ENCODE data around the gene MAPT.

DNA sequence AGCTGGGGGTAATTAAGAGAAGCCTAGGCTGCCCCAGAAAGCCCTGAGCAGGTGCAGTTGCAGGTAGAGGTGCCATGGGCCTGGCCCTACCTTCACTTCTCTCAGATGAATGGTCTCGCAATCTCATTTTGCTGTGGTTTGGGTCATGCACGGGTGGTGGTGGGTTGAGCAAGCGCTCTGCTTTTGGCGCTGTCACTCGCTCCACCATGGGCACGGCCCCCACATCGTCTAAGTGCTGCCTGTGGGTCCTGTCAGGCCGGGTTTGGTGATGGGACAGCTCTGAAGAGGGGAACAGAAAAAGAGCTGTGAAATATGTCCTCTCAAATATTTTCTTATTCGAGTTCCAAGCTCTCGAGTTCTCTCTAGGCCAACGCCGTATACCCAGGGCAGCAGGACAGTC lies 144.6 kb downstream of the MAPT start:
- TF ChIP-seq POLR2AphosphoS5 (IDR thresholded peaks at IDR 0.05; ENCODE audit: low read depth, low read length): no peak
- no peak for TF ChIP-seq EZH2phosphoT487 (IDR thresholded peaks at IDR 0.05; ENCODE audit: borderline replicate concordance)
- TF ChIP-seq, protein P1, sequence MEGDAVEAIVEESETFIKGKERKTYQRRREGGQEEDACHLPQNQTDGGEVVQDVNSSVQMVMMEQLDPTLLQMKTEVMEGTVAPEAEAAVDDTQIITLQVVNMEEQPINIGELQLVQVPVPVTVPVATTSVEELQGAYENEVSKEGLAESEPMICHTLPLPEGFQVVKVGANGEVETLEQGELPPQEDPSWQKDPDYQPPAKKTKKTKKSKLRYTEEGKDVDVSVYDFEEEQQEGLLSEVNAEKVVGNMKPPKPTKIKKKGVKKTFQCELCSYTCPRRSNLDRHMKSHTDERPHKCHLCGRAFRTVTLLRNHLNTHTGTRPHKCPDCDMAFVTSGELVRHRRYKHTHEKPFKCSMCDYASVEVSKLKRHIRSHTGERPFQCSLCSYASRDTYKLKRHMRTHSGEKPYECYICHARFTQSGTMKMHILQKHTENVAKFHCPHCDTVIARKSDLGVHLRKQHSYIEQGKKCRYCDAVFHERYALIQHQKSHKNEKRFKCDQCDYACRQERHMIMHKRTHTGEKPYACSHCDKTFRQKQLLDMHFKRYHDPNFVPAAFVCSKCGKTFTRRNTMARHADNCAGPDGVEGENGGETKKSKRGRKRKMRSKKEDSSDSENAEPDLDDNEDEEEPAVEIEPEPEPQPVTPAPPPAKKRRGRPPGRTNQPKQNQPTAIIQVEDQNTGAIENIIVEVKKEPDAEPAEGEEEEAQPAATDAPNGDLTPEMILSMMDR (IDR thresholded peaks at IDR 0.05 in 2 of 3, conservative IDR thresholded peaks at IDR 0.05 in 1 of 3; ENCODE audit: borderline replicate concordance in 1 of 3, insufficient read depth in 1 of 3, low read depth in 2 of 3, low read length in 2 of 3): no peak
- no peak for TF ChIP-seq POLR2A (IDR thresholded peaks at IDR 0.05; ENCODE audit: borderline replicate concordance, extremely low read depth, insufficient read depth, insufficient read length)
- TF ChIP-seq, protein P2, sequence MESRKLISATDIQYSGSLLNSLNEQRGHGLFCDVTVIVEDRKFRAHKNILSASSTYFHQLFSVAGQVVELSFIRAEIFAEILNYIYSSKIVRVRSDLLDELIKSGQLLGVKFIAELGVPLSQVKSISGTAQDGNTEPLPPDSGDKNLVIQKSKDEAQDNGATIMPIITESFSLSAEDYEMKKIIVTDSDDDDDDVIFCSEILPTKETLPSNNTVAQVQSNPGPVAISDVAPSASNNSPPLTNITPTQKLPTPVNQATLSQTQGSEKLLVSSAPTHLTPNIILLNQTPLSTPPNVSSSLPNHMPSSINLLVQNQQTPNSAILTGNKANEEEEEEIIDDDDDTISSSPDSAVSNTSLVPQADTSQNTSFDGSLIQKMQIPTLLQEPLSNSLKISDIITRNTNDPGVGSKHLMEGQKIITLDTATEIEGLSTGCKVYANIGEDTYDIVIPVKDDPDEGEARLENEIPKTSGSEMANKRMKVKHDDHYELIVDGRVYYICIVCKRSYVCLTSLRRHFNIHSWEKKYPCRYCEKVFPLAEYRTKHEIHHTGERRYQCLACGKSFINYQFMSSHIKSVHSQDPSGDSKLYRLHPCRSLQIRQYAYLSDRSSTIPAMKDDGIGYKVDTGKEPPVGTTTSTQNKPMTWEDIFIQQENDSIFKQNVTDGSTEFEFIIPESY (IDR thresholded peaks at IDR 0.05; ENCODE audit: extremely low read depth, insufficient replicate concordance, low read length): no peak
- TF ChIP-seq TCF7L2 (IDR thresholded peaks at IDR 0.05; ENCODE audit: borderline replicate concordance, extremely low read depth, insufficient read depth, insufficient read length): no peak
- no peak for TF ChIP-seq EZH2 (IDR thresholded peaks at IDR 0.05)
- no peak for TF ChIP-seq YY1 (IDR thresholded peaks at IDR 0.05; ENCODE audit: extremely low read depth, insufficient replicate concordance, low read depth, low read length)
- TF ChIP-seq SIN3A (IDR thresholded peaks at IDR 0.05; ENCODE audit: low read depth): no peak
- no peak for TF ChIP-seq FOSL1 (IDR thresholded peaks at IDR 0.05; ENCODE audit: low read depth)

All from HCT116 (cell line).